HTR-8/SVneo (cell line): ENCODE results near the gene TMEM74B.

Experiments used
- DNase-seq: peaks from one replicate; pipeline ENCODE4 v3.0.0; 2011; ENCODE audit warnings: low spot score, mixed read lengths; ENCODE audit not compliant: insufficient read length
- FAIRE-seq: peaks from 2 replicates; lab custom pipeline; 2011; peaks lifted over from hg19 to GRCh38; lab: Jason Lieb, UNC

The TMEM74B gene

GRCh38 chr20:1184260-1184637 is 532 bp downstream of the TMEM74B start:
- DNase-seq (no peak), FAIRE-seq (no peak)

- no peak for FAIRE-seq
- no peak for DNase-seq
These were observed 1.6 kb downstream of the TMEM74B start for GRCh38 chr20:1183153-1183552.

GRCh38 chr20:1182106-1182505 is 2.7 kb downstream of the TMEM74B start:
- no peak for DNase-seq
- FAIRE-seq = no peak

- FAIRE-seq (no peak), DNase-seq (no peak)
These were observed 3.8 kb downstream of the TMEM74B start for GRCh38 chr20:1180949-1181348.

GRCh38 chr20:1178623-1179022 is 6.2 kb downstream of the TMEM74B start:
- FAIRE-seq = no peak
- no peak for DNase-seq

- DNase-seq = no peak
These were observed 6.7 kb downstream of the TMEM74B start for GRCh38 chr20:1178103-1178502.

GRCh38 chr20:1177680-1178079 is 7.1 kb downstream of the TMEM74B start:
- DNase-seq (no peak), FAIRE-seq (no peak)

More at GRCh38 chr20:1178103-1178502, 6.7 kb downstream of the TMEM74B start:
- no peak for FAIRE-seq

- FAIRE-seq = peak; percentile 23
These were observed 10.0 kb downstream of the TMEM74B start for GRCh38 chr20:1174787-1175186.

GRCh38 chr20:1173698-1174097 is 11.1 kb downstream of the TMEM74B start:
- FAIRE-seq (no peak), DNase-seq (no peak)

More at GRCh38 chr20:1174787-1175186, 10.0 kb downstream of the TMEM74B start:
- no peak for DNase-seq

GRCh38 chr20:1171461-1172093 is 13.2 kb downstream of the TMEM74B start:
- FAIRE-seq (no peak), DNase-seq (peak; percentile 38)

GRCh38 chr20:1169224-1169623 is 15.6 kb downstream of the TMEM74B start:
- no peak for FAIRE-seq
- no peak for DNase-seq

- no peak for DNase-seq
- no peak for FAIRE-seq
These were observed 17.6 kb downstream of the TMEM74B start for GRCh38 chr20:1166948-1167720.

GRCh38 chr20:1165941-1166340 is 18.8 kb downstream of the TMEM74B start:
- FAIRE-seq (no peak), DNase-seq (no peak)

GRCh38 chr20:1165521-1165920 is 19.3 kb downstream of the TMEM74B start:
- FAIRE-seq = no peak

GRCh38 chr20:1164871-1165270 is 19.9 kb downstream of the TMEM74B start:
- no peak for FAIRE-seq
- no peak for DNase-seq

More at GRCh38 chr20:1165521-1165920, 19.3 kb downstream of the TMEM74B start:
- no peak for DNase-seq

GRCh38 chr20:1163653-1164052 is 21.1 kb downstream of the TMEM74B start:
- FAIRE-seq (no peak), DNase-seq (no peak)

GRCh38 chr20:1163105-1163504 is 21.7 kb downstream of the TMEM74B start:
- FAIRE-seq (no peak), DNase-seq (no peak)

GRCh38 chr20:1160991-1161390 is 23.8 kb downstream of the TMEM74B start:
- no peak for DNase-seq
- FAIRE-seq = no peak

- no peak for FAIRE-seq
- no peak for DNase-seq
These were observed 24.3 kb downstream of the TMEM74B start for GRCh38 chr20:1160496-1160895.

GRCh38 chr20:1155342-1155741 is 29.4 kb downstream of the TMEM74B start:
- no peak for FAIRE-seq

GRCh38 chr20:1154691-1155090 is 30.1 kb downstream of the TMEM74B start:
- DNase-seq (no peak), FAIRE-seq (no peak)

More at GRCh38 chr20:1155342-1155741, 29.4 kb downstream of the TMEM74B start:
- DNase-seq = no peak

- DNase-seq (no peak), FAIRE-seq (no peak)
These were observed 30.6 kb downstream of the TMEM74B start for GRCh38 chr20:1154226-1154625.
